Activated T-cell treated with anti-CD3 and anti-CD28 coated beads for 24 hours (primary cell): ENCODE results near the gene GPR18.
"Not testable (repeated sequence)": the region's sequence is repeated elsewhere in the genome, so short reads cannot be mapped to it uniquely, and the experiment has no call there.

ENCODE experiments used
- DNase-seq: peaks from one replicate; pipeline ENCODE4 v3.0.0-alpha.2; 2020; ENCODE audit warnings: low read depth

Gene GPR18

DNA sequence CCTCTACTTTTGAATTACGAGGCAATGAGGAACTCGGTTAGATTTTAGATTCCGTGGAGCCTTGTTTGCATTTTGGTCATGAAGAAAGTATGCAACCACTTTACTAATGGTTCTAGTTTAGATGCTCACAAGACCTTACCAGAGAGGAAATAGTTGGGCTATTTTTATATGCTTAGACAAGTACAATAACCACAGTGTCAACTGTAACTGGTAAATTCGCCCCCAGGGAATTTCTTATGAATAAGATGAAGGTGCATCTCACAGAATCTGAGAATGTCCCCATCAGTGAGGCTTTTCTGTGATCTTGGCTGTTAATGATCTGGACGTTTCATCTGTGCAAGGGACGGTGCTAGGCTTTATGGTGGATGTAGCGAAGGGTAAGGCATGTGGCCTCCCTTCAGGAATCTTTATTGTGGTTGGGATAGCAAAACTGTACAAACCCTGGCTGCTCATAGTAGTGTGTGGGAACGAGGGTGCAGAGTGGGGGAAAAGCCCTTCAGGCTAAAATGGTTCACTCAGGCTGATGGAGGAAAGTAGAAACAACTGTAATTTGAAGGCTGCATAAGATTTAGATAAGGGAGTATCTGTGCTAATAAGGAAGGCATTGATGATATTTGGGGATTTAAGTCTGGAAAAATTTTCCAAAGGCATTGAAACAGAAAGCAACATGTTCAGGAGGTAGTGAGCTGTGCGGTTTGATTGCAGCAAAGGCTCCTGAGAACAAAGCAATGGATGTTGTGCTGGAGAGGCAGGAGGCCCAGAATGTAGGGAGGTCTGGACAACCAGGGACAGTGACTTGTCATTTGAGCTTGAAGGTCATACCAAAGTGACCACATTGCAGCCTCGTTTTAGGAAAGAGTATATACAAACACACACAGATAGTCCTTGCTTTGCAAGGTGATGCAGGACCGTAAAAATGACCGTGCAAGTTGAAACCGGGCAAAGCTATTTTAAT is 29.2 kb downstream of the GPR18 start:
- no peak for DNase-seq

DNA sequence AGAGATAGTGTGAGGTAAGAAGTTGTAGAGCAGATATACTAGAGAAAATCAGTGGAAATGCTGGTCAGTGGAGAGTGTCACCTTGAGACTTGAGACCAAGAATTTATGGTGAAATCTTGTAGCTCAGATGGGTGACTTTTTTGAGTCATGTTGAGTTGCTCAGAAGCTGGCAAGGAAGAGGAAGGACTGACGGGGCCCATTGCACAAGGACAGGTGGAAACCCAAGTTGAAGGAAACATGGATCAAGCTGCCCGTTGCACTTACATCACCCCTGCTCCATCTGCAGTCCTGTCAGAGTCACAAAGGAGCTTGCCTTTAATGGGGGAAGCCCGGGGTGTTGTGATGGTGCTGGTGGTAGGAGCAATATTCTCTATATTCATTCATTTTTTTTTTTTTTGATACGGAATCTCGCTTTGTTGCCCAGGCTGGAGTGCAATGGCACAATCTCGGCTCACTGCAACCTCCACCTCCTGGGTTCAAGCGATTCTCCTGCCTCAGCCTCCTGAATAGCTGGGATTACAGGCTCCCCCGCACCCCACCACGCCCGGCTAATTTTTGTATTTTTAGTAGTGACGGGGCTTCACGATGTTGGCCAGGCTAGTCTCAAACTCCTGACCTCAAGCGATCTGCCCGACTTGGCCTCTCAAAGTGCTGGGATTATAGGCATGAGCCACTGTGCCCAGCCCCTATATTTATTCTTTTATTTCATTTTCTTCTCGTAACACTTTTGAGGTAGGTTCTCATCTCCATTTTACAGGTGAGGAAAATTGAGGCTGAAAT is 30.1 kb downstream of the GPR18 start:
- DNase-seq = no peak

DNA sequence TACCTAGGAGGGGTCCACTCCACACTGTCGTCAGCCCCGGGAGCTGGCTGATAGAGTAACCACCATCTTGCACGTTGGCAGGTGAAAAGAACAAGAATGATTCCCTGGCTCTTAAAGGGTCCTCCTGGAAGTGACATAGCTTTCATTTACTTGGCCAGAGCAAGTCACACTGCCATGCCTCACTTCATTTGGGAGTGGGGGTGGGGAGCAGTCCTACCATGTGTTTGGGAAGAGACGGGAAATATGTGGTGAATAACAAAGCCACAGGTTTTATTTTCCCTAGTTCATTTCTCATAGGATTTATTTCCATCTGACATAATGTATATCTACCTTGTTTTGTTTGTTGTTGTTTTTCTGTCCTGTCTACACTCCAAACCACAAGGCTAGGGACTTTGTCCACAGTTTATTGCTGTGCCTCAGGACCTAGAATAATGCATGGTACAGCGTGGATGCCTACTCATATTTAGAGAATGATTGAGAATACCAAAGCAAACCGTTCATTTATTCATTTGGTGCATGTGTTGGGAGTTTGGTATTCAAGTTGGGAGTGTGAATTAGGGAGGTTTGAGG is 30.8 kb downstream of the GPR18 start:
- DNase-seq = no peak

DNA sequence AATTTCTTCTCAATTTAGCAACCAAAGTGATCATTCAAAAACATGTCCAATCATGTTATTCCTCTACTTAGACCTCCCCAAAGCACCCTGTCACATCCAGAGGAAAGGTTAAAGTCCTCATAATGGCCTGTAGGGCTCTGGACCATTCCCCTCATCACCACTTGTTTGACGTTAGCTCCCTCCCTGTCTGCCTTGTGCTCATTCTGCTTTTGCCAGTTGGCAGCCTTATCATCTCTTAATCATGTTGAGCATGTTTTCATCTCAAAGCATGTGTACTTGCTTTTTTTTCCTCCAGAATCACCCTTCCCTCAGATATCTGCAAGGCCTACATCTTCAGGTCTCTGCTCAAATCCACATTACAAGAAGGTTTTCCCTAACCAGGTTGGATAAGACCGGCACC is 31.7 kb downstream of the GPR18 start:
- DNase-seq = no peak

DNA sequence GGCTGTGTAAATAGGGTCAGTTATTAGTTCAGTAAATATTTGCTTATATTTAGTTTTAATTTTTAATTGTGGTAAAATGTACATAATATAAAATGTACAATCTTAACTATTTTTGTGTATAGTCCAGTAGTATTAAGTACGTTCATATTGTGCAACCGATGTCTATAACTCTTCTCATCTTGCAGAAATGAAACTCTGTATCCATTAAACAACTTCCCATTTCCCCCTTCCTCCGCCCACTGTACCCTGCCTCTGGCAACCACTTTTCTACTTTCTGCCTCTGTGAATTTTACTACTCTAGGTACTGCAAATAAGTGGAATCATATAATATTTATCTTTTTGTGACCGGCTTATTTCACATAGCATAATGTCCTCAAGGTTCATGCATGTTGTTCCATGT is 33.1 kb downstream of the GPR18 start:
- DNase-seq = no peak

DNA sequence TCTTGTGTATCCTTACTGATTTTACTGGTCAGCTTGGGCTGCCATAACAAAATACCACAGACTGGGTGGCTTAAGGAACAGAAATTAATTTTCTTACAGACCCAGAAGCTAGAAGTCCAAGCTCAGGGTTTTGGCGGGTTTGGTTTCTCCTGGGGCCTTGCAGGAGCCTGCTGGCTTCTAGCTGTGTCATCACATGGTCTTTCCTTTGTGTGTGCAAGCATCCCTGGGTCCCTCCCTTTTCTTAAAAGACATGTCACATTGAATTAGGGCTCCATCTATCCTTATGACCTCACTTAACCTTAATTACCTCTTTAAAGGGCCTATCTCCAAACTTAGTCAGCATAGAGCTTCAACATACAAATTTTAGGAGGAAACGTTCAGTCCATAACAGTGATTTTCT is 34.2 kb downstream of the GPR18 start:
- no peak for DNase-seq

DNA sequence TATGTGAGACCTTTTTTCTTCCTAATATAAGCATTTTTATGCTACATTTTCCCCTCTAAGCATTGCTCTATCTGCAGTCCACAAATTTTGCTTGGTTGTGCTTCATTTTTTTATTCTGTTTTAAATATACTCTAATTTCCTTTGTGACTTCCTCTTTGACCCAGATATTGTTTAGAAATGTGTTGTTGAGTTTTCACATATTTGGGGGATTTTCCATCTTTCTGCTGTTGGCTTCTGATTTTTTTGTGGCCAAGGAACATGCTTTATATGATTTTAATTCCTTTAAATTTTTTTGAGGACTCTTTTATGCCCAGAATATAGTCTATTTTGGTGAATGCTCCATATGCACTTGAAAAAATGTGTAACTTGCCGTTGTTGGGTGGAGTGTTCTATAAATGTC is 34.6 kb downstream of the GPR18 start:
- no peak for DNase-seq

DNA sequence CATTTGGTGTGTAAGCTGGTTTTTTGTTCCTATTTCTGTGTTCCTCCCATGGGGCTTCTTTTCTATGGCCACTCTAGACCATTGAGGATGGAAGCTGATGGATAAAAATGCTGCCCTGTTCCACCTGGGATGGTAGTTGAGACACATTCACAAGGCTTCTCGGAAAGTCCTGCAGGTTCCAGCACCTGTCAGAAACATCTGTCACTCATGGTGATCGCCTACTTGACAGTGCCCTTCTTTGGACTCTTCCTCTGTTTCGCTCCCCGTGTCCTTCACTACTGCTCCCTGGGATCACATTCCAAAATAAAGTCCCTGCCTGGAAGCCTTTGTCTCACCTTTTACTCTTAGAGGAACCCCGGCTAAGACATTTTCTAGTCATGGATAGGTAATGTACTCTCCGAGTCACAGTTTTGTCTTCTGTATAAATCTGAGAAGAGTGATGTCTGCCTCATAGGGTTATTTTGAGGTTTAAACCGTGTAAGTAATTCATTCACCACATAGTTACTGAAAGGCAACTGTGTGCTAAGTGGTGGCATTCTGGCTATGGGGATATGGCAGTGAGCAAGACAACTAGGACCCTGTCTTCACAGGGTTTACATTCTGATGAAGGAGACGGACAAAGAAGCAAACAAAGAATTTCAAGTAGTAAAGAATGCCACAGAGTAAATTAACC is 36.5 kb downstream of the GPR18 start:
- DNase-seq = no peak

DNA sequence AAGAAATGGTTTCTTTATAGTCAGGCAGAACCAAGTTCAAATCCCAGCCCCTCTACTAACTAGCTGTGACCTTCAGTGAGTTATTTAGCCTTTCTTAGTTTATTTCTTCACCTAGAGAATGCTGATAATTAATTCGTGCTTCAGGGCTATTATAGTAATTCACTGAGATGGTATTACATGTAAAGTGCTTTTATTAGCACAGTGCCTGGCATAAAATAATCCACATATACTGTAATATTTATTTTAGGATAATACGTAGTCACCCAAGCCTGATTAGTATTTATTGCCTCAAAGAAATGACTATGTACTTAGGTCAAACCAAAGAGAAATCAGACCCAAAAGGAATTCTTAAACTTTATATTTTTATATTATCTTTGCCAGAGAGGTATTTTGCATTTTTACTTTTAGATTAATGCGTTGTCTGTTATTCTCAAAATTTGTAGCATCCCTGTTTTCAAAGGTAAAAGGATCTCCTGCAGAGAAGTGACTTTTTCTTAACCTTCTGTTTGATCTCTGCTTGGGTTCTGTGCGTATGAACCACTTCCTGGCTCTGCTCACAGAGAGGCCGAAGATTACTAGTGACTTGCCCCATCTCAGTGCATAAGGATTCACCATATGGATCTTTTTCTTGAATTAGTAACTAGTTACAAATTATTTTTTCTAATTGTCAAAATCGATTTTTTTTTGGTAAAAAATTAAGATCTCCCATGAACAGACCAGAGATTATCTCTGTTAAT is 37.8 kb downstream of the GPR18 start:
- DNase-seq = no peak

DNA sequence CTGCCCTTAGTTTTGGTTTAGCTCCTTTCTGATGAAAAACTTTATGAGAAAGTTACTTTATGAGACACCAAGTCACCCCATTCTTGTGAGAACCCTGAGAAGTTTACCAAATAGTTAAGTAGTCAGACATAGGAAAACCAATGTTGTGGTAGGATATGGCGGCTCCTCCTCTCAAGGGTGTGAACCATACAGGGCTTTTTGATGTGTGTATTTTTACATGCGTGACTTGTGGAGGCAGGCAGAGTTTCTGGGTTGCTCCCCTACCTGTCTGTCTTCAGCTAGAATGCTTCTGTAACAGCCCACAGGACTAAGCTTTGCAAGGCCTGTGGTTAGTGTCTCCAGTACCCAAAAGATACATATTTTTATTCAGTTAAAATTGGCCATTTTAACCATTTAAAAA is 39.2 kb downstream of the GPR18 start:
- peak; percentile 47 for DNase-seq

DNA sequence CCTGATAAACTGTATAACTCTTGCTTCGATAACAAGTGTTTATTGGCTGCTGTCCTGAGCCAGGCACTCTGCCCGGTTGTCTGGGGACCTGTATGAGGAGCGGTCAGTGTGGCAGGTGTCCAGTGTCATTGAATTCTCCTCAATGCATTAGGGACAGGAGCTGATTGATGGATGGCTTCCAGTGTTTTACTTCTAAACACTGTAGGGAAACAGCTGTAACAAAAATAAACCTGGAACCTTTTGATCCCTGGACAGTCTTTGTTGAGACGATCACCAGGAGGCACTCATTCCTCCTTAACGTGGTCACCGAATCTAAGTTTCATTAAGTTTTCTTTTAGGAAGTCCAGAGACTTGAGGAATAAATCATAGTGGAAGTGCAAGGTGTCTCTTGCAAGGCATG is 39.6 kb downstream of the GPR18 start:
- DNase-seq = no peak

DNA sequence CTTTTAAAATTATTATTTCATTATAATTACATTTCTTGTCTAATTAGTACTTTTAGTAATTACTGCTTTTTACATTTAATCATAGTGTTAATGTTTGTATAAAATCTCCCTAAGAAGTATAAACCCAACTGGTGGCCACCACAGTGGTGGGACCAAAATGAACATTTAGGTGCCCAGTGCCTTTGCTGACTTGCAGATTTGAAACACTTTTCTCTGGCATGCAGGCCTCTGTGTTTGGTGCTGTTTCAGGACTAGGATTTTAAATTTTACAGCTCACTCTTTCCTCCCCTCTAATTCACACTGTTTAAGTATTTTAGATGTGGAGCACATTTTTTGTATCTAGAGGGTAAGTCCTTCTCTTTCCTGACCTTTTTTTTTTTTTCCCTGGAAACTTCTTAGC is 40.1 kb downstream of the GPR18 start:
- no peak for DNase-seq

DNA sequence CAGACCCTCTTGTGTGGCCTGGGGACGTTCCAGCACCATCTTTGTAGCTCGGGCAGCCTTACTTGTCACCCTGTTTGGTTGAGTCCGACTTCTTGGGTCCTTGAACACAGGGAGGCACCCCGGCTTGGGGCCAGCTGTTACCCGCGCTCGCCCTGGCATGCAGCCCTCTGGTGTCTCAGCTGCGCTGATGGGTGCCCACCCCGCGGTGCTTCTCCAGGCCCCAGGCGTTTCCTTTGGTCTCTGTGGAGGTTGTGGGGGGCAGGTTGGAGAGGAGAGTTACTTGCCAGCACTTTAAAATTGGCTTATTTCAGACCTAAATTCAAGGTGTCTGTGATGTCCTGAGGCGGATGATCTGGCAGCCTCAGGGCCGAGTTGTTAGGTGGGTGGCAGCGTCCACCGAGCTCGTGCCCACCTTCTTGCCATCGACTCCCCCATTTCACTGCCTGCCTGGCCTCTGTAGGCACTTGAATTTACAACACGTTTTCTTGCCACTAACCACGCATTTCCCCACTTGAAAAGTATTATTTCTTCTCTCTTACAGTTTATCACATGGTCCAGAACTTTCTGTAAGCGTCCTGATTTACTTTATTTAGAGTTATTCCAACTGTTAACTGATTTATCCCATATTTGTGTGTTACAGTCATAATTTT is 40.6 kb downstream of the GPR18 start:
- DNase-seq = no peak

DNA sequence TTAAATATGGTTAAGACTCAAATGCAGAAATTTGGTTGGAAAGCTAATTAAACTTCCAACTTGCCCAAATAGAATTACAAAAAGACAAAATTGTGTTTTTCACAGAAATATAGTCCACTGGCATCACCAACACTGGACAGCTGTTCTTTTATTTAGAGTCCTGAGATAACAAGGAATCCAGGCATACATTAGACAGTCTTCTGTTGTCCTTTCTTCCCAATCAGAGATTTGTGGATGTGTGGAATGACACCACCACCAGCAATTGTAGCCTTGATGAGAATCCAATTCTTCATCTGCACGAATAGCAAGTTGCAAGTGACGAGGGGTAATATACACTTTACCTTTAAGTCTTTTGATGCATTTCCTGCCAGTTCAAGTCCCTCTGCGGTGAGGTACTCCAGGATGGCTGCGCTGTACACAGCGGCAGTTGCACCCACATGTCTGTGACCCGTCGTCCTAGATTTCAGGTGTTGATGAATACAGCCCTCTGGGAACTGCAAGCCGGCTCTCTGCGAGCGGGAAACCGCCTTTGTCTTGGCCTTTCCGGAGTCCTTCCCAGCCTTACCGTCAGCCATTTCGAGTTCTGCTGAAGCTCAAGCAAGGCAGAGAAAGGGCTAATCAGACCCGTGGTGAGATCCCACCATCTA is 42.9 kb downstream of the GPR18 start:
- no peak for DNase-seq

DNA sequence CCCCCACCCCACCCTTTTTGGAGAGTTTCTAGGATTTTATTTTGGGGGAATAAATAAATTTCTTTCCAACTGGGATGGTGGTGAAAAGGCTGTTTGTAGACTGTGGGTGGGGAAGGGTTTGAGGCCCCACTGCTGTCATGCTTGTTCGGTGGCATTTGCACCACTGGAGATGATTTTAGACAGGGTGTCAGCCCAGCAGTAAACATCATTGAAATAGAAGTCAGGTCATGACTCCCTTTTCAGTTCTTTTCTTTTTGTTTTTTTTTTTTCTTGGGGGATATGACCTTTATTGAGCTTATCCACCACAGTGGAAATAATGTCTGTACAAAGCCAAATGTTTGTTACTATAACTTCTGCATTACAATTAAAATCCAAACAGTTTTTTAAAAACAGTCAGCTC is 43.4 kb downstream of the GPR18 start:
- no peak for DNase-seq

DNA sequence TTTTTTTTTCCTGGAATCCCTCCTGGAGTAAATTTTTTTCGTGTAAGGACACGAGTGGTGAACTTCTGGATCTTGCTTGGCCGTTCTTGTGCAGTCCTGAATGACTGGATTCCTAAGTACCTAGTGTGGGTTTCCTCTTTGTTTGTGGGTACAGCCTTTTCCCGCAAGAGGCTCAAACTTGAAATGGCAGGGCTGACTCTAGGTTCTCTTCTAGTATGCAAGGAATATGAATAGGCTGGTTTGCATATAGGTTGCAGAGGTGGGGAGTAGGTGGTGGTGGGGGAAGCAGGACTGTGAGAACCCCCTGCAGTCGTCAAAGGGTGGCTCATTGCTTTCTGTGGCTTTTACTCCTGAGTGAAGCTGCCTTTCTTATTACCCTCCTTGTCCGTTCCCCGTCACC is 43.9 kb downstream of the GPR18 start:
- peak; percentile 54 for DNase-seq

DNA sequence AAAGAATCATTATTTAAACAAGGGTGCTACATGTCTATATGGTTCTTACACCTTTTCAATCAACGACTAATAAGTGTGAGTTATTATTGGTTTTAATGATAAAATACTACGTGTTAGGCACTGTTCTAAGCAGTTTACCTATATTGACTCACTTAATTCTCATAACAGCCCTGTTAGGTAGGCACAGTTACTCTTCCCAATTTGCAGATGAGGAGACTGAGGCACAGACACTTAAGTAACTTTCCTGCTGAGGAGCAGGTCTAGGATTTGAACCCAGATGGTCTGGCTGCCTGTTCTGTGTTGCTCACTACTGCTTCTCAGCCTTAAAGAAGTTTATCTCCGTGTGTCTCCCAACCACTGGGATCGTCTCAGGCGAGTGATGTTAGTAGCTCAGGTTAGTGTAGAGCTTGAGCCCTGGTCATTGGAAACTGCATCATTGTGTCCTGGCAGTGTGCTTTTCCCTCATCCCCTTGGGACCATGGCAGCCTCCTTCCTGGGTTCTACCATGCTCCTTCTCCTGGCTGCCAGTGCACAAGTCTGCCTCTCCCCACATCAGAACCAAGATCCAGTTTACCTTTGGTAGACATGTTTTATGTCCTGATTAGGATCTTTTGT is 46.7 kb downstream of the GPR18 start:
- no peak for DNase-seq

DNA sequence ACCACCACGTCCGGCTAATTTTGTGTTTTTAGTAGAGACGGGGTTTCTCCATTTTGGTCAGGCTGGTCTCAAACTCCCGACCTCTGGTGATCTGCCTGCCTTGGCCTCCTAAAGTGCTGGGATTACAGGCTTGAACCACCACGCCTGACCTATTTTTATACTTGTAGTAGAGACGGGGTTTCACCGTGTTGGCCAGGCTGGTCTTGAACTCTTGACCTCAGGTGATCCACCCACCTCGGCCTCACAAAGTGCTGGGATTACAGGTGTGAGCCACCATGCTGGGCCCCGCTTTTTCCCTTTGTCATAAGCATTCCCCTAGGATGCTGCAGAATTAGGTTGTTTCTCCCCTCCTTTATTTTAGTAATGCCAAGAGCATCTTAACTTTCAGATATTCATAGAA is 47.6 kb downstream of the GPR18 start:
- DNase-seq = not testable (repeated sequence)

DNA sequence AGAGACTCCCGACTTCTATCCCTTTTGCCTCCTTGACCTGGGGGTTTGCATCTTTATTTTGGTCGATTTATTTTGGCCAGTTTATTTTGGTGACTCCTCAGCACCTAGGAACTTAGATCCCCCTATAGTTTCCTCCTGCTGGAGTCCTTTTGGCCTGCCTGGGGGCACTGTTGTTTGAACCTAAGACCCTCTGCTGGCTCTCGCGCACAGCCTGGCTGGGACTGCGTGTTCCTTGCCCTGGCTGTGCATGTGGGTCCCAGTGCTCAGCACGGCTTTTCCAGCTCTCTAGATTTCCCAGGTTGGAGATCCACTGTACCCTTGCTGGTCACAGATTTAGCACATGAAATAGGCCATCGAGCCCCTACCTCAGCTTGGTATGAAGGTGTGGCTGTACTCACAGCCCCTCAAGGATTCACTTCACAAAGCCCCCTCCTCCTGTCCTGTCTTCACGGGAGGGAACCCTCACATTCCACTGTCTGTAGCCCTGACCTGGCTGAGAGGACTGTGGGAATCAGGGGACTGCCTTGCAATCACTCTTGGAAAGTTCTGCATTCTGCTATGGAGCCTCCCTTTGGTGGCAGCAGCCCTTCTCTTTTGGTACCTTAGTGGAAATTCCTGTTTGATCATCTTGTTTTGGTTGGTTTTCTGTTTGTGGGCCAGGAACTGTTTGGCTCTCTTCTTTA is 49.2 kb downstream of the GPR18 start:
- DNase-seq = no peak

DNA sequence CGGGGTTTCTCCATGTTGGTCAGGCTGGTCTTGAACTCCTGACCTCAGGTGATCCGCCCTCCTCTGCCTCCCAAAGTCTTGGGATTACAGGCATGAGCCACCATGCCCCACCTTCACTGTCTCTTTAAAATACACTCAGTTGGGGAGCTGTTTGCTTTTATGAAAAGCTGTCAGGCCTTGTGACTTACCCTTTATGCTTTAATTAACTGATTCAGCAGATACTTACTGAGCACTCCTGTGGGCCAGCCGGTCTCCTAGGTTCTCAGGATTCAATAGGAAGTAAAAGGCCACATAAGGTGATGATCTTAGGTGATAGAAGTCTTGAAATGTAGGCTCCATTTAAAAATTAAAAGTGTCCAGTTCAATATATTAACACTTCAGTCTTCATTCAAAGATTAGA is 50.0 kb downstream of the GPR18 start:
- DNase-seq = no peak
